NCI-H2196 treated with DMSO at 0.1 percent for 48 hours (cell line): ENCODE data around the gene ZCWPW1.
"Not testable (repeated sequence)": the region's sequence is repeated elsewhere in the genome, so short reads cannot be mapped to it uniquely, and the experiment has no call there.

ENCODE experiments used
- DNase-seq: peaks from one replicate; lab custom pipeline; 2025; ENCODE audit not compliant: unreplicated experiment; lab: John Stamatoyannopoulos, UW

The ZCWPW1 gene

DNA sequence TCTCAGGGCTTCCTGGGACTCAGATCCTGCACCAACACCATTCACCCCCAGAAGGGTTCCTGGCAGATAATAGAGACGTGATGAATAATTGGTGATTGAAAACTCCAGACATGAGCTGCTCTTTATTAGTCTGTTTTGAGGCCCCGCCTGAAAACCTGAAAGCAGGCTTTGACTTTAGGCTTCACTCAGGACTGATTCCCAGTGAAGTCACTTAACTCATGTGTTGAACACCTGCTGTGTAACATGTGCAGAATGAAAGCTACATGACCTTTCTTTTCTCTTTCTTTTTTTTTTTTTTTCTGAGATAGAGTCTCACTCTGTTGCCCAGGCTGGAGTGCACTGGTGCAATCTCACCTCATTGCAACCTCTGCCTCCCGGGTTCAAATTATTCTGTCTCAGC lies 26.7 kb upstream of the ZCWPW1 start:
- no peak for DNase-seq

DNA sequence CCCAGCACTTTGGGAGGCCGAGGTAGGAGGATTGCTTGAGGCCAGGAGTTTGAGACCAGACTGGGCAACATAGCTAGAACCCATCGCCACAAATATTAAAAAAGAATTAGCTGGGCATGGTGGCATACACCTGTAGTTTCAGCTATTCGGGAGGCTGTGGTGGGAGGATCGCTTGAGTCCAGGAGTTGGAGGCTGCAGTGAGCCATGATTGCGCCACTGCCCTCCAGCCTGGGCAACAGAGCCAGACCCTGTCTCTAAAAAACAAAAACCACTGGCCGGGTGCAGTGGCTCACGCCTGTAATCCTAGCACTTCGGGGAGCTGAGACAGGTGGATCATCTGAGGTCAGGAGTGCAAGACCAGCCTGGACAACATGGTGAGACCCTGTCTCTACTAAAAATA lies 25.4 kb upstream of the ZCWPW1 start:
- not testable (repeated sequence) for DNase-seq

DNA sequence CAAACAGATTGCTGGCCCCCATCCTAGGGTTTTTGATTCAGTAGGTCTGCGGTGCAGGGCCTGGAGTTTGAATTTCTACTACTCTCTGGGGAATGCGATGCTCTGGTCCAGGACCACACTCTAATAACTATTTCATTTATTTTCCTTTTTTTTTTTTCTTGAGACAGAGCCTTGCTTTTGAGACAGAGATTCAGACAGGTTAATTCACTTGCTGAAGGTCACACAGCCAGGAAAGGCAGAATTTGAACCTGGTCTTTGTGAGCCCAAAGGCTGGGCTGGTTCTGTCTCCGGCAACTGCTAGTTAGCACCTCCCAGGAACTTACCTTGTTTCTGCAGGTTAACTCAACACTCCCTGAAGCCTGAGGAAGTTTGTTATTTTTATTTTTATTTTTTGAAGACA lies 24.0 kb upstream of the ZCWPW1 start:
- DNase-seq: no peak

DNA sequence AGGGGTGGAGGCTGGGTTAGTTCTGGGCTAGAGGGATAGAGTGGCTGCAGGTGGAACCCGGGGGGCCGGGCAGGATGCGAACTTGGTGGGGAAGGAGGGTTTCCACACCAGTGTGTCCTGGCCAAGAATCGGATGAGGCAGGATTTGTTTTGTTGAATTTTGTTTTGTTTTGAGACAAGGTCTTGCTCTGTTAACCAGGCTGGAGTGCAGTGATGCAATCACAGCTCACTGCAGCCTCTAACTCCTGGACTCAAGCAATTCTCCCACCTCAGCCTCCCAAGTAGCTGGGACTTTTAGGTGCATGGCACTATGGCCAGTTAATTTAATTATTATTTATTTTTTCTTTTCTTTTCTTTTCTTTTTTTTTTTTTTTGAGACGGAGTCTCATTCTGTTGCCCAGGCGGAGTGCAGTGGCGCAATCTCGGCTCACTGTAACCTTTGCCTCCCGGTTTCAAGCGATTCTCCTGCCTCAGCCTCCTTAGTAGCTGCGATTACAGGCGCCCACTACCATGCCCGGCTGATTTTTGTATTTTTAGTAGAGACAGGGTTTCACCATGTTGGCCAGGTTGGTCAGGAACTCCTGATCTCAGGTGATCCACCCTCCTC lies 20.8 kb upstream of the ZCWPW1 start:
- DNase-seq: no peak

DNA sequence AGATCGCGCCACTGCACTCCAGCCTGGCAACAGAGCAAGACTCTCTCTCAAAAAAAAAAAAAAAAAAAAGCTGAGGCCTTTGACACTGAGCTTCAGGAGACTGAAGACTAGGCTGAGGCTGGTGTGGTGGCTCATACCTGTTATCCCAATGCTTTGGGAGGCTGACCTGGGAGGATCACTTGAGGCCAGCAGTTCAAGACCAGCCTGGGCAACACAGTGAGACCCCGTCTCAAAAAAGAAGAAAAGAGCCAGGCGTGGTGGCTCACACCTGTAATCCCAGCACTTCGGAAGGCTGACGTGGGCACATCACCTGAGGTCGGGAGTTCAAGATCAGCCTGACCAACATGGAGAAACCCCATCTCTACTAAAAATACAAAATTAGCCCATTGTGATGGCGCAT lies 18.9 kb upstream of the ZCWPW1 start:
- DNase-seq: not testable (repeated sequence)

DNA sequence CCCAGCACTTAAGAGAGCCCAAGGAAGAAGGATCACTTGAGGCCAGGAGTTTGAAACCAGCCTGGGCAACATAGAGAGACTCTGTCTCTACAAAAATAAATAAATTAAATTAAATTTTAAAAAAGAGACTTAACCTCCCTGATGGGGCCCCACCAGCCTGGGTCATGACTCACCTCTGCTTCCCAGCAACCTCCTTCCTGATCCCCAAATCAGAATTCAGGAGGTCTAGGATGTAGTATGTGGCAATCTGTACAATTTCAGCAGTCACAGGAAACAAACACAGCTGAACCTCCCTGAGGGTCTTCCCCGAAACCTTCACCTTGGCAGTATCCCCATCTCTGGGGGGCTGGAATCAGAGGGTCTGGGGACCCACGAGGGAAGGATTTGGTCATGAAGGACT lies 17.5 kb upstream of the ZCWPW1 start:
- DNase-seq: no peak

DNA sequence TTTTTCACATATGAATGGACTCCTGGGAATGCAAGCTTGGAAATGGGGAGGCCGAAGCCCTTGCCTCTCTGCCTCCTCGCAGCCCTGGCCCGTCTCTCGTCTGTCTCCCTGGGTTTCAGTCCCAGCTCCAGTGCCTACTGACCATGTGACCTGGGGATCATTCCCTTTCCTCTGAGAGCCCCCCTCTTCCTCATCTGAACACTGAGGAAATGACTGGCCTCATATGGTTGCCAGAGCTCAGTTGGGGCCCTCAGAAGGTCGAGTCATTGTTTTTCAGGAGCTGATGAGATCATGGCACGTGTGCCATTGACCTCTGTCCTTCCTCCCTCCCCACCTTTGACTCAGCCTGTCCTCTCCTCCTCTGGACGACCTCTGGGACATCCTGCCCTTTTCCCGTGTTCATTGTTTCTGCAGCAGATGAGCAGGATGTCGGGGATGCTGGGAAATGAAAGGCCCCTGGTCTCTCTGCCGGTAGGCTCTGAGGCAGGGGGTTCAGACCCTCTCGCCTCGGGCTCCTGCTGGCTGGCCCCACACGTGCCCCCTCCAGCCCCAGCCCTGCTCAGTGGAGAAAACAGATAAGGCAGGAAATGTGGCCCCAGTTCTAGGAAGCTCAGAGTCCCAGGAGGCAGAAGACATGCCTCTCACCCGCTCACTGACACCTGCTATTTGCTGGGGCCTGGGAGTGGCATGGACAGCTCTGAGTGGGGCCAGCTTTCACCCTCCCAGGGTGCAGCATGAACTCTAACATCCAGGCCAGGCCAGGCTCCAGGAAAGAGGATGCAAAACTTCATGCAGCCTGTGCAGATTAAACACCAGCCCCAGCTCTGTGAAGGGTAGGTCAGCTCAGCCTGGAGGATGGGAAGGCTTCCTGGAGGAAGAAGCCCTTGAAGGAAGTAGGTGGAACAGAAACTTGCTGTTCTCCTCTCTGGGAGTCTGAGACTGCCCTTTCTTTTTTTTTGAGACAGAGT lies 16.1 kb upstream of the ZCWPW1 start:
- no peak for DNase-seq

DNA sequence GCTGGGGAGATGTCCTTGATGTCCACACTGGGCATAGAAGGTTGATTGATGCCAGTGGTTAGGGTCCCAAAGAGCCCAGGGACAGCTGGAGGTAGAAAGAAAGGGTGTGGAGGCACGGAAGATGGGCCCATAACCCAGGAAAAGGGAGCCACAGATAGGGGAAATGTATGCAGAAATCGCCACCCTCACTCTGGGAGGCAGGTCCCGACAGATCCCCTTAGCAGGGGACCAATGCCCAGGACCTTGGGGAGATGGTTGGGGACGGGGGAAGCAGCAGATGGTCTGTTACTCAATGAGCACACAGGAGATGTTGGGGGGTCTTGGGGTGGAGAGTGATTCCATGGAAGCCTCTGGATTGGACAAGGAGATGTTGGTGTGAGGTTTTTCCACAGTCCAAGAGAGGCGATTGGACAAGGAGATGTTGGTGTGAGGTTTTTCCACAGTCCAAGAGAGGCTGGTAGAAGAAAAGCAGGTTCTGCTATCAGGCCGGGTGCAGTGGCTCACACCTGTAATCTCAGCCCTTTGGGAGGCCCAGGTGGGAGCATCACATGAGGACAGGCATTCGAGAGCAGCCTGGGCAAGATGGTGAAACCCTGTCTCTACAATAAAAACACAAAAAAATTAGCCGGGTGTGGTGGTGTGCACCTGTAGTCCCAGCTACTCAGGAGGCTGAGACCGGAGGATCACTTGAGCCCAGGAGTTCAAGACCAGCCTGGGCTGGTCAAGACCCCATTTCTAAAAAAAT lies 14.8 kb upstream of the ZCWPW1 start:
- DNase-seq: no peak

DNA sequence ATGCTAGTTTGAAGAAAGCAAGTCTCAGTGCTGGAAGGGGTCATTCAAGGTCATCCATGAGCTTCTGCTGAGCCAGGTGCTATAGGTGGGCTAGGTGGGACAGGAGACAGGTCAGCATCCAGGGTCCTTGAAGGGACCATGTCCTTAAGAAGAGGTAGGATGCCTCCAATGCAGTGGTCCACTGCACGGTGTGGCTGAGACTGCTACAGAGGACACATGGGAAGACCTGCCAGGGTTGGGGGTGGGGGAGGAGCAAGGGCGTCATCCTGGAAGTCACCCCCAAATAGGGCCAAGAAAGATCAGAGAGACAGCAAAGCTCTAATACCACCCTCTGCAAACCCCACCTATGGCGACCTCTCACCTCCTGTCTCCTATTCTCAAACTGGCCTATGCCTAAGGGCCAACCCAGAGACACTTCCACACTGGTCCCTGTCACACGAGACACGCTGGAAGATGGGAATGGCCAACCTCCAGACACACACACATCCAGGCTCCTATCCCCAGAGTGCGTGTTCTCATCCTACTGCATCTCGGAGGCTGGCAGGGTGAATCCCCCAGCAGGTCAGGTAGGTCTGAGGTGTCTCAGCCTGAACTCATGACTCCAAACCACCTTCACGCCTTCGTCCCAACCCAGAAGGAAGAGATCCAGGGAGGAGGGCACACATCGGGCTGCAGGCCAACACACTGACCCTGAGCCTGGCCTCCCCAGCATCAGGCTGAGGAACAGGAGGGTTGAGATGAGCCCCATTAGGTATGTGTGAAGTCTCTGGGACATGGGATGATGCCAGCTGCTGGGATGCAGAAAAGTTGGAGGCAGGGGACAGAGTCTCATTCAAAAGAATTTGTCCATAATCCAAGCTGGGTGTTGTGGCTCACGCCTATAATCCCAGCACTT lies 13.4 kb upstream of the ZCWPW1 start:
- DNase-seq: no peak

DNA sequence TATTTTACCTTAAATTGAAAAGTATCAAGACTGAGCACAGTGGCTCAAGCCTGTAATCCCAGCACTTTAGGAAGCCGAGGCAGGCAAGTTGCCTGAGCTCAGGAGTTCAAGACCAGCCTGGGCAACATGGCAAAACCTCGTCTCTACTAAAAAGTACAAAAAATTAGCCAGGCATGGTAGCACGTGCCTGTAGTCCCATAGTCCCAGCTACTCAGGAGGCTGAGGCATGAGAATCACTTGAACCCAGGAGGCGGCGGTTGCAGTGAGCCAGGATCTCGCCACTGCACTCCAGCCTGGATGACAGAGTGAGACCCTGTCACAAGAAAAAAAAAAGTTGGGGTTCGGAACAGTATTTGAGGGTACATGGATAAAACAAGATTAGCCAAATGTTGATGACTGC lies 10.7 kb upstream of the ZCWPW1 start:
- DNase-seq: not testable (repeated sequence)

DNA sequence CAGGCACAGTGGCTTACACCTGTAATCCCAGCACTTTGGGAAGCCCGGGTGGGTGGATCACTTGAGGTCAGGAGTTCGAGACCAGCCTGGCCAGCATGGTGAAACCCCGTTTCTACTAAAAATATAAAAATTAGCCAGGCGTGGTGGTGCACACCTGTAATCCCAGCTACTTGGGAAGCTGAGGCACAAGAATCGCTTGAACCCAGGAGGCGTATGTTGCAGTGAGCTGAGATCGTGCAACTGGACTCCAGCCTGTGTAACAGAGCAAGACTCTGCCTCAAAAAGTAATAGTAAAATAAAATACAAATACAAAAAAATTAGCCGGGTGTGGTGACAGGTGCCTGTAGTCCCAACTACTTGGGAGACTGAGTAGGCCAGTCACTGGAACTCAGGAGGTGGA lies 10.2 kb upstream of the ZCWPW1 start:
- DNase-seq: not testable (repeated sequence)

DNA sequence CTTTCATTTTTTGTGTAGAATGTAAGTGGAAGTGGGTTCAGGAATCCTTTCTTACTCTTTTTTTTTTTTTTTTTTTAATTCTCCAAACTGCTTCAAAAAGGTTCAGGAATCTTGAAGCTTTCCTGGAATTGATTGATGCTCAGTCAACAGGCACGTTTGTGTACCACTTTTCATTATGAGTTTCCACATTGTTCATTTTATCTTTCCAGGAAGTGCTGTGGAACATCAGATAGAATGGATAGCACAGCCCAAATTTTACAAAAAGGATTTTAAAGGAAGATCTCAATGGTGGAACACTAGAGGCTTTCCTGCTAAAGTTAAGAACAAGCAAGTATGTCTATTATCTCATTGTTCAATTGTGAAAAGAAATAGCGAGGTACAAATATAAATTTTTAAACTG lies 9.7 kb upstream of the ZCWPW1 start:
- no peak for DNase-seq

DNA sequence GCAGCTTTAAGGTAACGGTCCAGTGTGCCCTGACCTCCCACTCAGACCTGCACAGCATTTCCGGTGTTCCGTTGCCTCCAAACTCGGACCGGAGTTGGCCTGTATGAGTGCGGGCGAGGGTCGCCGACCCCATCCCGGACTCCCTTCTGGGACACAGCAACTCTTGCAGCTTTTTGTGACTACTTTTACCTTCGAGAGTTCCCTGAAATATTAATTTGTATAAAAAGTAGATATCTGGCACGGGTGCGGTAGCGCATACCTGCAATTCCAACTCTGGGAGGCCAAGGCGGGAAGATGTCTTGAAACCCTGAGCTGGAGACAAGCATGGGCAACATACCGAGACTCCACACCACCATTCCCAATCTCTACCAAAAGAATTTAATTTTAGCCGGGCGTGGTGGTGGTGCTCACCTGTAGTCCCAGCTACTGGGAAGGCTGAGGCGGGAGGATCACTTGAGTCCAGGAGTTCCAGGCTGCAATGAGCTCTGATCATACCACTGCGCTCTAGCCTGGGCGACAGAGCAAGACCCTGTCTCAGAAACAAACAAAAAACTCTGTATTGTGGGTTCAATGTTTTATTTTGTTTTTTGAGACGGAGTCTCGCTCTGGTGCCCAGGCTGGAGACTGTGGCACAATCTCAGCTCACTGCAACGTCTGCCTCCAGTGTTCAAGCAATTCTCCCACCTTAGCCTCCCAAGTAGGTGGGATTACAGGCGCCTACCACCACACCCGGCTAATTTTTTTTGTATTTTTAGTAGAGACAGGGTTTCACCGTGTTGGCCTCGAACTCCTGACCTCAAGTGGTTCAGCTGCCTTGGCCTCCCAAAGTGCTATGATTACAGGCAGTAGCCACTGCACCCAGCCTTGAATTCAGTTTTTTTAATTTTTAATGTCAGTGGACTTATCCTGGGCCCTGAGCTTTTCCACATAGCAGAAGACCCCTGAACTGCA lies 8.9 kb upstream of the ZCWPW1 start:
- no peak for DNase-seq

DNA sequence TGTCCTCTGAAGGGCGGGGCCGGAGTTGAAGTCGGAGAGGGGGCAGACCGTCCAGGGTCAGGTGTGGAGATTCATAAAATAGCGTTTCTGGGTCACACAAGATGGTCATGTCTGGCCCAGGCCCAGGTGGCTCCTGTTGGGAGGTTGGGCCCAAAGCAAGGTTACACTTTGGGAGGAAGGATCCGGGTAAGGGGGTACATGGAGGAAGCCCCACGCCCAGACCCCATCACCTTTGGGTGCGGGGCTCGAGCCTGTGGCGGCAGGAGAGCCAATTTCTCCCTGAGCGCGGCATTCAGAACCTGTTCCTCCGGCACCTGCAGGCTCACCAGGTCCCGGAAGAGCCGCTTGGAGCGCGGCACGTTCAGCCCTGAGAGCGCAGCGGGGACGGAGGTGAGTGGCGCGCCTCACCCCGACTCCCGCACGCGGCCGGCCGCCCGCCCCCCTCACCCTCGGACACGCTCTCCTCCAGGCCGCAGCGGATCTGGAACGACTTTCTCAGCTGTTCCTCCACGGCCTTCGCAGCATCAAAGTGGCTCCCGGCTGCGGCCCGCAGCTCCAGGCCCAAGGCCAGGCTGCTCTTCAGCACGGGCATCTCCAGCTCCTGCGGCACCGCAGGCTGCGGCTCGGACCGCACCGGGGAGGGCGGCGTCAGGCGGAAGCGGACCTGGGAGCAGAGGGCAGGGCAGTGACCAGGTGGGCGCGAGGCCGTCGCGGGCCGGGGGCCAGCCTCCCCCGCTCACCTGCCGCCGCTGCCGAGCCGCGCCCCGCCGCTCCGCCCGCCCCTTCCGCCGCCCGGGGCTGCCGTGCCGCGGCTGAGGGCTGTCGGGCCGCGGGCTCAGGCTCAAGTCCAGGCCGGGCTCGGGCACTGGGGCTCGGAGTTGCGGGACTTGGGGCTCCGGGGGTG lies 7.2 kb upstream of the ZCWPW1 start:
- no peak for DNase-seq

DNA sequence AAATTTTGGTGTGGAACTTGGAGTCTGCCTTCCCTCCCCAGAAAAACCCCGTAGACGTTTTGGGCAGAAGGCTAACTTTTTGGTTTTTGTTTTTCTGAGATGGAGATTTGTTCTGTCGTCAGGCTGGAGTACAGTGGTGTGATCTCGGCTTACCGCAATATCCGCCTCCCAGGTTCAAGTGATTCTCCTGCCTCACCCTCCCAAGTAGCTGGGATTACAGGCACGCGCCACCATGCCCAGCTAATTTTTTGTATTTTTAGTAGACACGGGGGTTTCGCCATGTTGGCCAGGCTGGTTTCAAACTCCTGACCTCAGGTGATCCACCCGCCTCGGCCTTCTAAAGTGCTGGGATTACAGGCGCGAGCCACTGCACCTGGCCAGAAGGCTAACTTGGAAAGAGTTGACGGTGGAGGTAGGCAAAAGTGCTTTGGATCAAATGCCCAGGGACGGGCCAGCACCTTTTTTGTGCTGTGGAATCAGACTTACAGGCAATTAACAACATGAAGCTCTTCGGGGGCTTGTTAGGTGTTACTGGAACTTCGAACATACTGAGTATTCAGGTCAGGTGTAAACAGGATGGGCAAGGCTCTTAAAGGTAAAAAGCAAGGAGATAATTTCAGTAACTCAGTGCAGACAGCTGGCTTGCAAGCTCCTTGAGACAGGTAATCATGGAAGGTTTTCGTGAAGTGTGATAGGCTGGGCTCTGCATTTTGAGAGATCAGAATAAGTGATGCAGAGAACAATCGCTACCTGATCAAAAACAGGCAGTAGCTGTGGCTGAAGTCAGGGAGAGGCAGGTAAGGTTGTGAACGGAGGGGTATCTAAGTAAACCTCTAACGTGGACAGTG lies 6.0 kb upstream of the ZCWPW1 start:
- DNase-seq: no peak

DNA sequence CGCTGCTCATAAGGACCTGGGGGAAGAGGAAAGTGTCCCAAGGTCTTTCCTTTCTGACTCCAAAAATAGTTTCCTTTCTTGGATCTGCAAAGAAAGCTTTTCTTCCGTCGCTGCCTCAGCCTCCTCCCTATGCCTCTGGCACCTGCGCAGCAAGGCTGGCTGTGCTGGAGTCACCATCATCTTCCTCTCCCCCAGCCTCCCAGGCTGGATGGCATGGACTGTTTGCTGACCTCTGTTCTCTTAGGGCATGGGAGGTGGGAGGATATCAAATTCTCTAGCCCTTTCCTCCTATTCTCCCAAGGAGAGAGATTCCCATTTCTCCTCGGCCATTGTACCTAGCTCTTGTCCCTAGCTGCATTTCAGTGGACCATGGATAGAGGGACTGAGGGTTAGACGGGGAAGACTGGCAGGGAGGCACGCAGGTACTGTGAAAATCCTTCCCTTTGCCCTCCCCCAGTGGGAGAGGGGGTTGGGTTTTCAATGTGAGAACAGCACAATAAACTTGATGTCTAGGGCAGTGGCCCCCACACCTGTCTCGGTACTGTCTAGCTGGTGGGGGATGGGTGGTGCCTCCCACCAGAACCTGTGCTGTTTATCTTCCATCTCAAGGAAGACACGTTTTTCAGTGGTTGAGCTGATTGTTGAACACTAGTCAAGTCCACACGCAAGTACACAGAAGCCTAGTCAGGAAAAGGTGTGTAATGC lies 5.2 kb upstream of the ZCWPW1 start:
- DNase-seq: no peak

DNA sequence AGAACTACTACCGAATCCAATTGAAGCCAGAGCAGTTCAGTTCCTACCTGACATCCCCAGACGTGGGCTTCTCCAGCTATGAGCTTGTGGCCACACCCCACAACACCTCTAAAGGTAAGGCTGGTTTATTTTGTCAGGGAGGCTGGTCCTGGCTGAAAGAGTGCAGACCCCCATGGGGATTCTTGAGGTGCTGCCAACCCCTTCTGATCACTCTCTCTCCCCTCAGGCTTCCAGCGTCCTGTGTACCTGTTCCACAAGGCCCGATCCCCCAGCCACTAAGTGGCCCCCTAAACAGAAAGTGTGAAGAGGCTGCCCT lies 4.7 kb upstream of the ZCWPW1 start:
- no peak for DNase-seq
